ENCODE results near the gene ZNF536.

The ZNF536 gene

DNA sequence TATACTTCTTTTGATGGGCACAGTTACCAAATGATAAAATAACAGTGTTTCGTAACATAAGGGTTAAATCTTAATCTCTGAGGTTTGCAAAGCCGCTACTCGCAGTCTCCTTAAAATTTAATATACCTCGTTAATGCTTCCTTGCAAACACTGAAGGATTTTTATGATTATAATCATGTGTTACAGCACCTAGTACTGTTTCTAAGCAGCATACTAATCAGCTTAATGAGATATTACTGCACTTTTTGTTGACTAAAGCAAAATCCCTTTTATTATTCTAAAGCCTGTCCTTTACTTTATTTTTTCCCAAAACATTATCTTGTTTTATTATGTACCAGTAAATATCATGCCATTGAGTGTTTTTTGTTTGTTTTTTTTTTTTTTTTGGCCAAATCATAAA lies 70.5 kb downstream of the ZNF536 start:
- Histone ChIP-seq H2BK15ac (ENCODE audit: low read depth, poor library complexity, severe bottlenecking) (no peak overlapping the region), H2BK120ac (ENCODE audit: low read depth, low read length) (no peak overlapping the region), H3K27me3 (ENCODE audit: control insufficient read depth in 1 of 2, insufficient read depth in 1 of 2, low read length in 2 of 2) (peaks cover 0 to 13% of the 10 kb centered on the region in 2 experiments), H3K4me1 (ENCODE audit: control insufficient read depth, insufficient read depth, low read depth, low read length) (peaks cover 3% of the 10 kb centered on the region), H4K91ac (ENCODE audit: low read length) (no peak overlapping the region), H3K36me3 (ENCODE audit: control insufficient read depth in 1 of 2, insufficient read depth in 2 of 2, low read depth in 1 of 2, low read length in 2 of 2) (peaks cover 0 to 8% of the 10 kb centered on the region in 2 experiments), H2AK5ac (ENCODE audit: low read length, severe bottlenecking) (no peak overlapping the region), H2AFZ (ENCODE audit: low read depth, low read length) (no peak overlapping the region), H3K27ac (ENCODE audit: low read length, poor library complexity, severe bottlenecking) (no peak overlapping the region), H3K4ac (ENCODE audit: low read depth in 1 of 2, low read length in 2 of 2) (no peak overlapping the region), H3K14ac (ENCODE audit: low read length in 2 of 2) (no peak overlapping the region), H3K4me3 (ENCODE audit: insufficient read depth in 1 of 2, low read depth in 1 of 2, low read length in 2 of 2) (no peak overlapping the region), H2BK12ac (ENCODE audit: low read length in 2 of 2) (no peak overlapping the region), H3K9ac (ENCODE audit: low read length) (no peak overlapping the region), H3K18ac (ENCODE audit: low read depth in 1 of 2, low read length in 2 of 2) (no peak overlapping the region), H3K9me3 (ENCODE audit: control insufficient read depth, low read length) (no peaks in the 10 kb centered on the region), H2BK5ac (ENCODE audit: low read depth, low read length, poor library complexity, severe bottlenecking) (no peak overlapping the region), H3K4me2 (ENCODE audit: low read length, poor library complexity, severe bottlenecking) (no peak overlapping the region), H3K23ac (ENCODE audit: low read length in 2 of 2) (no peak overlapping the region), H4K8ac (ENCODE audit: low read length) (no peak overlapping the region), H3K79me1 (replicated peaks; ENCODE audit: low read length, poor library complexity, severe bottlenecking) (no peaks in the 10 kb centered on the region)
- no CpG with 5 or more reads among the region's 4 CpGs for WGBS
- DNase-seq = no peak

DNA sequence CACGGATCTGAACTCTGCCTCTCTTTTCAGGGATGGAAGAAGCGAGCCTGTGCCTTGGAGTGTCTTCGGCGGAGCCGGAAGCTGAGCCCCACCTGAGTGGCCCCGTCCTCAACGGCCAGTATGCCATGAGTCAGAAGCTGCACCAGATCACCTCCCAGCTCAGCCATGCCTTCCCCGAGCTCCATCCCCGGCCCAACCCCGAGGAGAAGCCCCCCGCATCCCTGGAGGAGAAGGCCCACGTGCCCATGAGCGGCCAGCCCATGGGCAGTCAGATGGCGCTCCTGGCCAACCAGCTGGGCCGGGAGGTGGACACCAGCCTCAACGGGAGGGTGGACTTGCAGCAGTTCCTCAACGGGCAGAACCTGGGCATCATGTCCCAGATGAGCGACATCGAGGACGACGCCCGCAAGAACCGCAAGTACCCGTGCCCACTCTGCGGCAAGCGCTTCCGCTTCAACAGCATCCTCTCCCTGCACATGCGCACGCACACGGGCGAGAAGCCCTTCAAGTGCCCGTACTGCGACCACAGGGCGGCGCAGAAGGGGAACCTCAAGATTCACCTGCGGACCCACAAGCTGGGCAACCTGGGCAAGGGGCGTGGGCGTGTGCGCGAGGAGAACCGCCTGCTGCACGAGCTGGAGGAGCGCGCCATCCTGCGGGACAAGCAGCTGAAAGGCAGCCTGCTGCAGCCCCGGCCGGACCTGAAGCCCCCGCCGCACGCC lies 71.5 kb downstream of the ZNF536 start:
- Histone ChIP-seq H3K27ac (ENCODE audit: low read length, poor library complexity, severe bottlenecking) (no peak overlapping the region), H2BK15ac (ENCODE audit: low read depth, poor library complexity, severe bottlenecking) (no peak overlapping the region), H2BK12ac (ENCODE audit: low read length in 2 of 2) (no peak overlapping the region), H3K27me3 (ENCODE audit: control insufficient read depth in 1 of 2, insufficient read depth in 1 of 2, low read length in 2 of 2) (peaks cover 0 to 21% of the 10 kb centered on the region in 2 experiments), H4K8ac (ENCODE audit: low read length) (no peak overlapping the region), H3K18ac (ENCODE audit: low read depth in 1 of 2, low read length in 2 of 2) (no peak overlapping the region), H3K23ac (ENCODE audit: low read length in 2 of 2) (no peak overlapping the region), H2AK5ac (ENCODE audit: low read length, severe bottlenecking) (no peak overlapping the region), H2AFZ (ENCODE audit: low read depth, low read length) (no peak overlapping the region), H2BK5ac (ENCODE audit: low read depth, low read length, poor library complexity, severe bottlenecking) (no peak overlapping the region), H3K4me3 (ENCODE audit: insufficient read depth in 1 of 2, low read depth in 1 of 2, low read length in 2 of 2) (no peak overlapping the region), H3K36me3 (ENCODE audit: control insufficient read depth in 1 of 2, insufficient read depth in 2 of 2, low read depth in 1 of 2, low read length in 2 of 2) (peaks cover 0 to 8% of the 10 kb centered on the region in 2 experiments), H3K4ac (ENCODE audit: low read depth in 1 of 2, low read length in 2 of 2) (no peak overlapping the region), H3K9me3 (ENCODE audit: control insufficient read depth, low read length) (no peaks in the 10 kb centered on the region), H4K91ac (ENCODE audit: low read length) (no peak overlapping the region), H3K14ac (ENCODE audit: low read length in 2 of 2) (no peak overlapping the region), H3K4me1 (ENCODE audit: control insufficient read depth, insufficient read depth, low read depth, low read length) (peaks cover 3% of the 10 kb centered on the region), H3K4me2 (ENCODE audit: low read length, poor library complexity, severe bottlenecking) (no peak overlapping the region), H2BK120ac (ENCODE audit: low read depth, low read length) (no peak overlapping the region), H3K9ac (ENCODE audit: low read length) (no peak overlapping the region), H3K79me1 (replicated peaks; ENCODE audit: low read length, poor library complexity, severe bottlenecking) (no peaks in the 10 kb centered on the region)
- no peak for DNase-seq
- 93% methylated on average over 50 of the region's 50 CpGs for WGBS

DNA sequence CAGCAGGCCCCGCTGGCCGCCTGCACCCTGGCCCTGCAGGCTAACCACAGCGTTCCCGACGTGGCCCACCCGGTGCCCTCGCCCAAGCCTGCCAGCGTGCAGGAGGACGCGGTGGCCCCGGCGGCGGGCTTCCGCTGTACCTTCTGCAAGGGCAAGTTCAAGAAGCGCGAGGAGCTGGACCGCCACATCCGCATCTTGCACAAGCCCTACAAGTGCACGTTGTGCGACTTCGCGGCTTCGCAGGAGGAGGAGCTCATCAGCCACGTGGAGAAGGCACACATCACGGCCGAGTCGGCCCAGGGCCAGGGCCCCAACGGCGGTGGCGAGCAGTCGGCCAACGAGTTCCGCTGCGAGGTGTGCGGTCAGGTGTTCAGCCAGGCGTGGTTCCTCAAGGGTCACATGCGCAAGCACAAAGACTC lies 72.1 kb downstream of the ZNF536 start:
- Histone ChIP-seq H3K27me3 (ENCODE audit: control insufficient read depth in 1 of 2, insufficient read depth in 1 of 2, low read length in 2 of 2) (peaks cover 0 to 27% of the 10 kb centered on the region in 2 experiments), H2BK12ac (ENCODE audit: low read length in 2 of 2) (no peak overlapping the region), H3K27ac (ENCODE audit: low read length, poor library complexity, severe bottlenecking) (no peak overlapping the region), H2AFZ (ENCODE audit: low read depth, low read length) (no peak overlapping the region), H4K91ac (ENCODE audit: low read length) (no peak overlapping the region), H3K4ac (ENCODE audit: low read depth in 1 of 2, low read length in 2 of 2) (no peak overlapping the region), H3K4me2 (ENCODE audit: low read length, poor library complexity, severe bottlenecking) (no peak overlapping the region), H2BK15ac (ENCODE audit: low read depth, poor library complexity, severe bottlenecking) (no peak overlapping the region), H3K36me3 (ENCODE audit: control insufficient read depth in 1 of 2, insufficient read depth in 2 of 2, low read depth in 1 of 2, low read length in 2 of 2) (peaks cover 0 to 8% of the 10 kb centered on the region in 2 experiments), H3K14ac (ENCODE audit: low read length in 2 of 2) (no peak overlapping the region), H3K9ac (ENCODE audit: low read length) (no peak overlapping the region), H3K4me1 (ENCODE audit: control insufficient read depth, insufficient read depth, low read depth, low read length) (peaks cover 3% of the 10 kb centered on the region), H2AK5ac (ENCODE audit: low read length, severe bottlenecking) (no peak overlapping the region), H2BK5ac (ENCODE audit: low read depth, low read length, poor library complexity, severe bottlenecking) (no peak overlapping the region), H3K79me1 (replicated peaks; ENCODE audit: low read length, poor library complexity, severe bottlenecking) (no peaks in the 10 kb centered on the region), H3K18ac (ENCODE audit: low read depth in 1 of 2, low read length in 2 of 2) (no peak overlapping the region), H3K9me3 (ENCODE audit: control insufficient read depth, low read length) (no peaks in the 10 kb centered on the region), H2BK120ac (ENCODE audit: low read depth, low read length) (no peak overlapping the region), H3K4me3 (ENCODE audit: insufficient read depth in 1 of 2, low read depth in 1 of 2, low read length in 2 of 2) (no peak overlapping the region), H4K8ac (ENCODE audit: low read length) (no peak overlapping the region), H3K23ac (ENCODE audit: low read length in 2 of 2) (no peak overlapping the region)
- no peak for DNase-seq
- WGBS = 94% methylated on average over 37 of the region's 37 CpGs

- H4K91ac ChIP-seq (ENCODE audit: low read length) = no peak overlapping the region
- H2AFZ ChIP-seq (ENCODE audit: low read depth, low read length) = no peak overlapping the region
- no peak overlapping the region for H3K9ac ChIP-seq (ENCODE audit: low read length)
- no peak overlapping the region for H2BK12ac ChIP-seq (ENCODE audit: low read length in 2 of 2)
- H2BK5ac ChIP-seq (ENCODE audit: low read depth, low read length, poor library complexity, severe bottlenecking) = no peak overlapping the region
- H3K4me3 ChIP-seq (ENCODE audit: insufficient read depth in 1 of 2, low read depth in 1 of 2, low read length in 2 of 2) = no peak overlapping the region
- peaks cover 0 to 8% of the 10 kb centered on the region in 2 experiments for H3K36me3 ChIP-seq (ENCODE audit: control insufficient read depth in 1 of 2, insufficient read depth in 2 of 2, low read depth in 1 of 2, low read length in 2 of 2)
- H3K4me1 ChIP-seq (ENCODE audit: control insufficient read depth, insufficient read depth, low read depth, low read length) = peaks cover 3% of the 10 kb centered on the region
- H4K8ac ChIP-seq (ENCODE audit: low read length) = no peak overlapping the region
- H3K27ac ChIP-seq (ENCODE audit: low read length, poor library complexity, severe bottlenecking) = no peak overlapping the region
- no peak overlapping the region for H2BK15ac ChIP-seq (ENCODE audit: low read depth, poor library complexity, severe bottlenecking)
- no peak overlapping the region for H3K4ac ChIP-seq (ENCODE audit: low read depth in 1 of 2, low read length in 2 of 2)
- no peak overlapping the region for H3K18ac ChIP-seq (ENCODE audit: low read depth in 1 of 2, low read length in 2 of 2)
- no peak overlapping the region for H3K14ac ChIP-seq (ENCODE audit: low read length in 2 of 2)
- DNase-seq = no peak
- peaks cover 0 to 32% of the 10 kb centered on the region in 2 experiments for H3K27me3 ChIP-seq (ENCODE audit: control insufficient read depth in 1 of 2, insufficient read depth in 1 of 2, low read length in 2 of 2)
- H3K4me2 ChIP-seq (ENCODE audit: low read length, poor library complexity, severe bottlenecking) = no peak overlapping the region
- no peaks in the 10 kb centered on the region for H3K9me3 ChIP-seq (ENCODE audit: control insufficient read depth, low read length)
- H2AK5ac ChIP-seq (ENCODE audit: low read length, severe bottlenecking) = no peak overlapping the region
- no peak overlapping the region for H3K23ac ChIP-seq (ENCODE audit: low read length in 2 of 2)
- 91% methylated on average over 29 of the region's 29 CpGs for WGBS
- H2BK120ac ChIP-seq (ENCODE audit: low read depth, low read length) = no peak overlapping the region
- H3K79me1 ChIP-seq (replicated peaks; ENCODE audit: low read length, poor library complexity, severe bottlenecking) = no peaks in the 10 kb centered on the region
These were observed 72.6 kb downstream of the ZNF536 start for GRCh38 chr19:30444686-30445232.

Measured in mesenchymal stem cell (in vitro differentiated cells and primary cell).